Mammary epithelial cell (primary cell): Measurements from ENCODE around the gene MAFF.

ENCODE experiments used
- CTCF ChIP-seq, 2 donors: IDR thresholded peaks in 1 of 2; conservative IDR thresholded peaks in 1 of 2; 2 replicates each; pipeline ENCODE4 v1.5.1; 2011 to 2012; ENCODE audit warnings: inconsistent platforms in 2 of 2, low read length in 2 of 2, mild to moderate bottlenecking in 2 of 2, control low read depth in 1 of 2, low read depth in 1 of 2; ENCODE audit not compliant: insufficient read depth in 1 of 2; ENCODE audit errors: extremely low read depth in 1 of 2
- EZH2 ChIP-seq: IDR thresholded peaks from 2 replicates; pipeline ENCODE4 v1.6.1; 2012; ENCODE audit warnings: low read length, inconsistent platforms, borderline replicate concordance

GRCh38 chr22:38244106-38244505 lies 42.3 kb downstream of the MAFF start:
- TF ChIP-seq CTCF (conservative IDR thresholded peaks at IDR 0.05 in 1 of 2, IDR thresholded peaks at IDR 0.05 in 1 of 2; ENCODE audit: extremely low read depth in 1 of 2, insufficient read depth in 1 of 2, low read depth in 1 of 2, low read length in 2 of 2) (no peak), EZH2 (no peak)
